ENCODE measurements around the gene BEND3.

- TF ChIP-seq CTCF (IDR thresholded peaks at IDR 0.05; ENCODE audit: insufficient read depth, low read depth, low read length) (no peak), EZH2 (IDR thresholded peaks at IDR 0.05; ENCODE audit: insufficient read depth, low read length) (no peak)
These were observed 44.6 kb downstream of the BEND3 start for GRCh38 chr6:107070686-107071085.
